Activated effector memory CD4-positive, alpha-beta T cell treated with anti-CD3 and anti-CD28 coated beads, Interleukin-2, amount 50 U/mL, for 16 hours (primary cell): ENCODE results near the gene PPL.

ENCODE experiments used
- DNase-seq: peaks from one replicate; pipeline ENCODE4 v3.0.0-alpha.2; 2020

Gene PPL

GRCh38 chr16:4884972-4885874, 51.7 kb downstream of the PPL start:
- DNase-seq, result no peak

DNA sequence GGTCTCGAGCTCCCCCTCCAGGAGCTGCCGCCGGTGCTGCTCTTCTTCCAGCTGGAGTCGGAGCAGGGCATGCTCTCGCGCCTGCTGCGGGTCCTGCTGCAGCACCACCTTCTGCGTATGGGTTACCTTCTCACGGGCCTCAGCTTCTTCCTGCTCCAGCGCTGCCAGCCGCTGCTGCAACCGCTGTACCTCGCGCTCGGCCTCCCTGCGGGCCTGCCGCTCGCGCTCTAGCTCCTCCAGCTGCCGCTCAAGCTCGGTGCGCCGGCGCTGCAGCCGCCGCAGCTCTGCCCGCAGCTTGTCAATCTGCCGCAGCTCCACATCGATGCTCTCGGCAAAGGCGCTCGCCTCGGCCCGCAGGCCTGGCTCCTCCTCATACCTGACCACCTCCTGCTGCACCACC, 52.7 kb downstream of the PPL start:
- no peak for DNase-seq

DNA sequence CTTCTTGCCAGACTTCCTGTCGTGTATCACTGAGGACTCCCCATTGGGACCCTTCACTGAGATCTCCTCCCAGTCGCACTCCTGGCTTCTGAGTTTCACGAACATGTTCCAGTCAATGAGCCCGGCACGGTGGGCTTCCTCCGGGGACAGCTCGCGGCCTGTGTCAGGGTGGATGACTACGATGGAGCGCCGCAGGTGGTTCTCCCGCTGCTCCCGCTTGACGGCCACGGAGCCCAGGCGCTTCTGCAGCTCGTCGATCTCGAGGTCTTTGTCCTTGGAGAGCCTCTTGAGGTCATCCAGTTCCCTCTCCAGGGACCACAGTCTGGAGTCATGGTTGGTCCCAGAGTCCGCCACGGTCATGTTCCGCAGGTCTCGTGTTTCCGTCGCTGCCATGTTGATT, 53.4 kb downstream of the PPL start:
- DNase-seq, result no peak

DNA sequence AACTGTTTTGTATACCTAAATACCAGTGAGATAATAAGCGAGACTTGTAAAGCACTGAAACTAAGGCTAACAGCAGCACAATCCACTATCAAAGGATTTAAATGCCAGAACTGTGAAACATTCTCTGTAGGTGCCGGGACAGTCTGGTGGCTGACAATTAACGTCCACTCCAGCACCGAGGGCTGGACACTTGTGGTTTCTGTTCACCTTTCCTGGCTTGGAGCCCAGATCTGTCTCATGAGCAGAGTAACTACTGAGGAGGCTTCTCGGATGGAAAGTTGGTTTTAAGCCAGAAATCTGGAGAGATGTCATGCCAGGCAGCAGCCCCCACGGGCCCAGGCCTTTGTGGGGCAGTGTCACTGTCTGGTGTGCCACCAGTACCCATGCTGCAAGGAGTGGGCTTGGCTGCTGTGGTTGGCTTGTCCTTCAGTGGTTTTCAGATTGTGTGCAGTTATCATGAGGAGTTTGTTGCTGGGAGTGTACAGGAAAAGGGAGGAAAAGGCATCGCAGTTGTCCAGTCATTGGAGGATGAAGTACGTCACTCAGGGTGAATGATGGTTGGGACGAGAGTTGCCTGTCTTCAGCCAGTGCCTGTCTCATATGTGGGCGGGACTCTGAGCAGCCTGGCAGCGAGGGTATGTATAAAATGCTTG, 54.2 kb downstream of the PPL start:
- no peak for DNase-seq

DNA sequence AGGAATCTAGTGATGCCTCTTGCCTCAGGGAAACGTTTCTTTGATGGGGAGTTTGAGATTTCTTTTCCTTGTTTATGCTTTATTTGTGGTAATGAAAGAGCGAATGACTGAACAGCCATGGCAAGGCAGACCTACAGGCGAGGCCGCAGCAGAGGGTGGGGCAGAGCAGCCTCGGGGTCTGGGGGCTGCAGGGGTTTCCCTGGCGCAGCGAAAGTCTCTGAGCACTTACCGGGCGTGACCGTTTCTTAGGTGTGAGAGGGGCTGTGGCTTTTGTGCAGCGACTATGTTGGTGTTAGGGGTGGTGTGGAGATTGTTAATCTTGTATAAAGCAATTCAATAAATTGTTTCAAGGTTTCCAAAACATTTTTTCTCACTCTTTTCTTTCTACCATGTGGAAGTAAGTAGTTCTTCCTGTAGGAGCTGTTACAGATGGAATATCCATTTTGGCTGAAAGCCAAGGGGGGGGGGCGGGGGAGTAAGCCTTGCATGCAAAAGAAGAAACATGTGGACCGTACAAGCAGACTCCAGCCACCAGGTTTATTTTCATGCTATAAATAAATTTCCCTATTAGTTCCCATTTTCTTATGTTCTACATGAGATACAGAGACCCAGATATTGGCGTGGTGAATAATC, 54.8 kb downstream of the PPL start:
- DNase-seq, result no peak

GRCh38 chr16:4880006-4880580, 56.9 kb downstream of the PPL start:
- no peak for DNase-seq

GRCh38 chr16:4879049-4879448, 57.9 kb downstream of the PPL start:
- DNase-seq, result no peak

DNA sequence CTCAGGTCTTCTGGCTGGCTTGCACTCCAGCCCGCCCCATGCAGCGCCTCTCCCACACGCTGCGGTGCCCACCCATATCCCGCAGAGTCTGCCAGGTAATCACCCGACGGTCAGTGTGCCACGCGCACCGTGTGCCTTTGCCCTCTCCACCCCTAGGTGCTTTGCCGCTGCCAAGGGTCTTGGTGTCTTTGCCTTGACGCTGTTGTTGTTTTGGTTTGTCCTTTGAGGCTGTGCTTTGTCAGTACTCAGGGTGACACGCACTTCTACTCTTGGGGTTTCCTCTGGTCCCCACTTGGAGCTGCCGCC, 59.6 kb downstream of the PPL start:
- DNase-seq, result no peak

DNA sequence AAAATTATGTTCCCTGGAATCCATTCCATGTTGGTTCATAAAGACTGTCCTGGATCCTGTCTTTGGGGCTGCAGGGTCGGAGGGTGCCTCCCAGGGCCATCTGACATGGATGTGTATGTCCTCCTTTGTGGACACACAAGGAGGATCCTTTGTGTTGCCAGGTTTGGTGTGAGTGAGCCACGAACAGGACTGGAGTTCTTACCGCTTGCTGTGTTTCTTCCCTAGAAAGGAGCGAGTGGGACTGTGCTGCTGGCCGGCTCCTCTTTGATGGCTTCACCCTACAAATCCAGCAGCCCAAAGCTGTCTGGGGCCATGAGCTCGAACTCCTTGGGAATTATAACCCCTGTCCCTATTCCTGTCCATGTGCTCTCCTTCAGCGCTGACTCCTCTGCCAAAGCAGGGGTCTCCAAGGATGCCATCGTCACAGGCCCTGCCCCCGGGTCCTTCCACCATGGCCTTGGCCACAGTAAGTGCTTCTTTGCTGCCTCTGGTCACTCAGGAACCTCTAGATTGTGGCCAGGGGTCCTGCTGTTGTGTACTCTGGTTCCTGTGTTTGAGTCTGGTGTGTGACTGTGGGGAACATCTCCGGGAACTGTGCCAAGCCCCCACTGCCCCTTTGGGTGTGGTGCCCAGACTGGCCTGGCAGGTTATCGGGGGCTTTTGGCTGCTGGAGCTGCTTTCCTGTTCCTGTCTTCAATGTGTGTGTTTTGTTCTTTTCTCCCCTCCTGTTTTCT, 60.1 kb downstream of the PPL start:
- no peak for DNase-seq

- no peak for DNase-seq
Measured at GRCh38 chr16:4874666-4875065, 62.3 kb downstream of the PPL start.

GRCh38 chr16:4873091-4873490, 63.9 kb downstream of the PPL start:
- DNase-seq, result peak; percentile 27

DNA sequence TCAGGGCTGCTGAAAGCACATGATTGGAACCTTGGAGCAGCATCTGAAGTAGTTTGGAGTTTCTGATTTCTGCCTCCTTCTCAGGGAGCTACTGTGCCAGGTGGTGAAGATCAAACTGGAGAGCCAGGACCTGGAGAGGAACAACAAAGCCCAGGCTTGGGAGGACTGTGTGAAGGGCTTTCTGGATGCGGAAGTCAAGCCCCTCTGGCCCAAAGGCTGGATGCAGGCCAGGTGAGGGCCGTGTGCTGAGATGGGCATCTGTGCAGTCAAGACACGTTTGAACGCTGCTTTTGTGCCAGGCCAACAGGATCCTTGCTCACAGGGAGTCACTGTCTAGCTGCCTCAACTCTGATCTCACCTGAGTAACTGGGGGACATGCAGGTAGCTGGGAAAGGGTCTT, 65.9 kb downstream of the PPL start:
- DNase-seq, result peak; percentile 46

DNA sequence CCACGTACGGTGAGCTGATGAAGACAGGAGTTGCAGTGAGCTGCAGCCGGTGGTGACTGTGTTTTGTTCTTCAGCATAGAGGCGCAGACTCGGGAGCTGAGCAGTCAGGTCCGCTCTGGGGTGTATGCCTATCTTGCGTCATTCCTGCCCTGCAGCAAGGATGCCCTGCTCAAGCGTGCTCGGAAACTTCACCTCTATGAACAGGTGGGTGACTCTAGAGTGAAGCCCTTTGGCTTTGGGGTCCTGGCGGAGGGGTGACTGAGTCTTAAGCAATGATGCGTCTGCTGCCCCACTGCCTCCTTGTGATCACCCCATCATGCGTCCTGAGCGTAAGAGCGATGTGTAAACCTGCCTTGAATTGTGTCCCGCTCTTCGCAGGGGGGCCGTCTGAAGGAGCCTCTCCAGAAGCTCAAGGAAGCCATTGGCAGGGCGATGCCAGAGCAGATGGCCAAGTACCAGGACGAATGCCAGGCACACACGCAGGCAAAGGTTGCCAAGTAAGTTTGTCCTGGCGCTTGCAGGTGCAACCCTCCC, 66.7 kb downstream of the PPL start:
- peak; percentile 38 for DNase-seq

- DNase-seq, result peak; percentile 46
Measured at GRCh38 chr16:4869147-4869805, 67.7 kb downstream of the PPL start.

GRCh38 chr16:4868535-4868934, 68.4 kb downstream of the PPL start:
- peak; percentile 6 for DNase-seq

- peak; percentile 34 for DNase-seq
Measured at GRCh38 chr16:4868026-4868425, 68.9 kb downstream of the PPL start.

- DNase-seq, result peak; percentile 27
Measured at GRCh38 chr16:4866586-4866985, 70.4 kb downstream of the PPL start.

GRCh38 chr16:4865231-4865860, 71.6 kb downstream of the PPL start:
- peak; percentile 54 for DNase-seq

GRCh38 chr16:4864728-4865127, 72.2 kb downstream of the PPL start:
- no peak for DNase-seq

DNA sequence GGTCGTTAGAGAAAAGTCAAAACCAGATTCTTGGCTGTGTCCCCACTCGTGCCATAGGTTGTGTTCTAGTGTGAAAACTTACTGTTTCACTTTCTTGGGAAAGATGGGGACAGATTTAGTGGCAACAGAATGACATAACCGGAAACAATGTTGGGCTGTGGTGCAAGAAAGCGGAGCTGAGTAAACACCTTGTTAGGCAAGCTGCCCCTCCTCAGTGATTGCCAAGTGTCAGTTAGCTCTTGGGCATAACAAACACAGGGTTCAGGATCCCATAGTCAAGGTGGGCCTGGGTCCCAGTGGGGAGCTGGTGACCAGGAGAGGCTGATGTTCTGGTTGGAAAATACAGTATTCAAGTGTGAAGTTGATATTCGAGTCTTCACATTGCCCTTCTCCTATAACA, 74.3 kb downstream of the PPL start:
- peak; percentile 24 for DNase-seq

- DNase-seq, result peak; percentile 44
Measured at GRCh38 chr16:4860727-4861342, 76.1 kb downstream of the PPL start.
